Measurements from ENCODE around the gene NRROS. TPM values are rescaled to one million over a fixed set of nuclear protein-coding genes. Genes with fewer than 3 reads are reported as not detected.

NRROS gene
- total RNA-seq, 2 donors from 2014 or later, result 2.1 to 2.2 TPM

DNA sequence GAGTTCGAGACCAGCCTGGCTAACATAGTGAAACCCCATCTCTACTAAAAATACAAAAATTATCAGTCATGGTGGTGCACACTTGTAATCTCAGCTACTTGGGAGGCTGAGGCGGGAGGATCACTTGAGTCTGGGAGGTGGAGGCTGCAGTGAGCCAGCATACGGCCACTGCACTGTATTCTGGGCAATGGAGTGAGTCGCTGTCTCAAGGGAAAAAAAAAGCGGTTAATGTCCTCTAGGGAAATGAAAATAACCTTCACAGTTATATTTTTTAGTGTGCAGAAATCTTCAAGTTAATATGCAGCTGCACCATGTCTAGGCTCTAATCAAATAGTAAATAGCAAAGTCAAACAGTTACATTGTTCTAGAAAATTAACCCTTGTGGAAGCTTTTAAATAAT, 57.8 kb downstream of the NRROS start:
- intact Hi-C loops (cut with DNase I), result no loop called here

DNA sequence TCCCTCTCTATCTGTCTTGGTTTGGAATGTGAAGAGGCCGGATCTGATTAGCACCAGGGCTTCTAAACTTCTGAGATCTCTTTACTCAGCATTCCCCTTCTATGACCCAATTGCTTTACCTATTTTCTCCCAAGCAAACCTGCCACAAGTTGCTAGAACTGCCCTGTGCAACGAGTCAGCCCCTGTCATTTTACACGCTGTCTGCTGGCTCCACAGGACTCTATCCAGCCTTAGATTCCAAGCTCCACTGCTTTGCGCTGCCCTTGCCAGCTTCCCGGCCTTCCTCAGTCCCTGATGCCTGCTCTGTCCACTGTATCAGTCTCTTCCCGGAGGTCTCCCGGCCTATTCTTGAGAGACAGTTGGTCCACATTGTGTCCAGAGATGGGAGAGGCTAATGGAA, 60.3 kb downstream of the NRROS start:
- intact Hi-C loops (cut with DNase I), result no loop called here
- no peak for DNase-seq
- H3K4me1 ChIP-seq, result no peaks in the 10 kb centered on the region

More for the DNA sequence above, 57.8 kb downstream of the NRROS start:
- H3K9ac ChIP-seq (ENCODE audit: low read depth in 2 of 2, low read length in 2 of 2), result no peak overlapping the region
- H3K9me3 ChIP-seq, result no peaks in the 10 kb centered on the region
- TF ChIP-seq, protein P1, sequence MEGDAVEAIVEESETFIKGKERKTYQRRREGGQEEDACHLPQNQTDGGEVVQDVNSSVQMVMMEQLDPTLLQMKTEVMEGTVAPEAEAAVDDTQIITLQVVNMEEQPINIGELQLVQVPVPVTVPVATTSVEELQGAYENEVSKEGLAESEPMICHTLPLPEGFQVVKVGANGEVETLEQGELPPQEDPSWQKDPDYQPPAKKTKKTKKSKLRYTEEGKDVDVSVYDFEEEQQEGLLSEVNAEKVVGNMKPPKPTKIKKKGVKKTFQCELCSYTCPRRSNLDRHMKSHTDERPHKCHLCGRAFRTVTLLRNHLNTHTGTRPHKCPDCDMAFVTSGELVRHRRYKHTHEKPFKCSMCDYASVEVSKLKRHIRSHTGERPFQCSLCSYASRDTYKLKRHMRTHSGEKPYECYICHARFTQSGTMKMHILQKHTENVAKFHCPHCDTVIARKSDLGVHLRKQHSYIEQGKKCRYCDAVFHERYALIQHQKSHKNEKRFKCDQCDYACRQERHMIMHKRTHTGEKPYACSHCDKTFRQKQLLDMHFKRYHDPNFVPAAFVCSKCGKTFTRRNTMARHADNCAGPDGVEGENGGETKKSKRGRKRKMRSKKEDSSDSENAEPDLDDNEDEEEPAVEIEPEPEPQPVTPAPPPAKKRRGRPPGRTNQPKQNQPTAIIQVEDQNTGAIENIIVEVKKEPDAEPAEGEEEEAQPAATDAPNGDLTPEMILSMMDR (IDR thresholded peaks at IDR 0.05), result no peak
- H3K36me3 ChIP-seq, result no peaks in the 10 kb centered on the region
- no peak overlapping the region for H3K27ac ChIP-seq
- H3K27me3 ChIP-seq, result no peaks in the 10 kb centered on the region
- H3K4me1 ChIP-seq, result no peaks in the 10 kb centered on the region
- no peak overlapping the region for H3K4me3 ChIP-seq
- DNase-seq, result no peak

DNA sequence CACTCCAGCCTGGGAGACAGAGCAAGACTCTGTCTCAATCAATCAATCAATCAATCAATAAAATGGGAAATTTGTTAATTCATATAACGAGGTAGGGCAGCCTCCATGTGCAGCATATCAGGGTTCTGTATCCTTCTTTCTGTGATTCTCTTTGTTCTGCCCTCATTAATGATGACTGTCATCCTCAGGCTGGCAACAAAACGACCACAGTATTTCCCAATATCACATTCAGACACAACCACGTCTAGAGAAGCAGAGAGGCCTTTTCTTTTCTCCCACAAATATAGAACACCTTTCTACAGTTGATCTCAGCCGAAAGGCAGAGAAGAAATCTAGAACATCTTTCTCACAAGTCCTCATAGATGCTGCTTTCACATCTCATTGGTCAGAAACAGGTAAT, 61.3 kb downstream of the NRROS start:
- Histone ChIP-seq H3K9ac (ENCODE audit: low read depth in 2 of 2, low read length in 2 of 2) (no peak overlapping the region), H3K27ac (no peak overlapping the region), H3K9me3 (no peaks in the 10 kb centered on the region), H3K4me1 (no peaks in the 10 kb centered on the region), H3K36me3 (no peaks in the 10 kb centered on the region), H3K4me3 (no peak overlapping the region), H3K27me3 (no peaks in the 10 kb centered on the region)
- TF ChIP-seq, protein P1 (IDR thresholded peaks at IDR 0.05), result no peak
- no peak for DNase-seq
- intact Hi-C loops (cut with DNase I), result no loop called here

More for the DNA sequence above, 60.3 kb downstream of the NRROS start:
- Histone ChIP-seq H3K9me3 (no peaks in the 10 kb centered on the region), H3K9ac (ENCODE audit: low read depth in 2 of 2, low read length in 2 of 2) (no peak overlapping the region), H3K4me3 (no peak overlapping the region), H3K27ac (no peak overlapping the region), H3K36me3 (no peaks in the 10 kb centered on the region), H3K27me3 (no peaks in the 10 kb centered on the region)
- TF ChIP-seq, protein P1 (IDR thresholded peaks at IDR 0.05), result no peak

- Histone ChIP-seq H3K9ac (ENCODE audit: low read depth in 2 of 2, low read length in 2 of 2) (no peak overlapping the region), H3K27ac (no peak overlapping the region), H3K4me3 (no peak overlapping the region), H3K36me3 (no peaks in the 10 kb centered on the region), H3K9me3 (no peaks in the 10 kb centered on the region), H3K4me1 (no peaks in the 10 kb centered on the region), H3K27me3 (no peaks in the 10 kb centered on the region)
- DNase-seq, result no peak
- TF ChIP-seq, protein P1 (IDR thresholded peaks at IDR 0.05), result no peak
- intact Hi-C loops (cut with DNase I), result no loop called here
These were observed 66.8 kb downstream of the NRROS start for GRCh38 chr3:196706327-196706726.

DNA sequence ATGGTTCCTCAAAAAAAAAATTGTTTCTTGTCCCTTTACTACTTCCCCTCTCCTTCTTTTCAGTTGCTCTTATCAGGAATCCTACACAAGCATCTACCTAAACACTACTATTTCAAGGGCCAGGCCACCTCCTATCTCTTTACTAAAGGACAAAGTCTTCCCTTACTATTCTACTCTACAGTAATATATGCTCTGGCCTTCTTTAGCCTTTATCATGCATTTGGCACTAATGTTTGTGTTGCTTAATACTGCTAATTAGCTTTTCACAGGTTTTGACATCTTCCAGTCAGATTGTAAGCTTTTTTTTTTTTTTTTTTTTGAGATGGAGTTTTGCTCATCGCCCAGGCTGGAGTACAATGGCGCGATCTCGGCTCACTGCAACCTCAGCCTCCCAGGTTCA, 67.2 kb downstream of the NRROS start:
- intact Hi-C loops (cut with DNase I), result no loop called here
- no peak for DNase-seq
- H3K27me3 ChIP-seq, result no peaks in the 10 kb centered on the region
- no peak overlapping the region for H3K4me3 ChIP-seq
- H3K4me1 ChIP-seq, result no peaks in the 10 kb centered on the region
- TF ChIP-seq, protein P1 (IDR thresholded peaks at IDR 0.05), result no peak
- no peak overlapping the region for H3K9ac ChIP-seq (ENCODE audit: low read depth in 2 of 2, low read length in 2 of 2)
- no peak overlapping the region for H3K27ac ChIP-seq
- no peaks in the 10 kb centered on the region for H3K9me3 ChIP-seq
- H3K36me3 ChIP-seq, result no peaks in the 10 kb centered on the region

DNA sequence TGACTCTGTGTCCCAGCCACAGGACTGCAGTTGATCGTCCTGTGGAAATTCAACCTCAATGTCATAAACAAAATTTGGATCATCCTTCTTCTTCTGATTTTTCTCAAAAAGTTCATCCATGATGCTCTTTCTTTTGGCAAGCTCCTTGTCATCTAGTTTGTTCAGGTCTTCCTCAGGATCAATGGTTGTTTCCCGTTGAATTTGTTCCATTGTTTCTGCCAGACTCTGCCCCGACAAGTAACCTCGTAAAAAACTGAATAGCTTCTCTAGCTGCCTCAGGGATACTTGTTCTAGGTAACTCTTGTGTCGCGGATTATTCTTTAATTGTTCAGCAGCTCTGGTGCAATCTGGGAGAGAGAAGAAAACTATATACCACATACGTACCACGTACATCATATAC, 68.1 kb downstream of the NRROS start:
- no peak for DNase-seq
- Histone ChIP-seq H3K27me3 (no peaks in the 10 kb centered on the region), H3K4me3 (no peak overlapping the region), H3K9ac (ENCODE audit: low read depth in 2 of 2, low read length in 2 of 2) (no peak overlapping the region), H3K36me3 (no peaks in the 10 kb centered on the region), H3K9me3 (no peaks in the 10 kb centered on the region), H3K27ac (no peak overlapping the region), H3K4me1 (no peaks in the 10 kb centered on the region)
- intact Hi-C loops (cut with DNase I), result no loop called here
- TF ChIP-seq, protein P1 (IDR thresholded peaks at IDR 0.05), result no peak

All from colonic mucosa (tissue), 4 donors.